Middle frontal gyrus (tissue), 1 donor: Measurements from ENCODE around the gene ATP2B2.

Source experiments
- DNase-seq: peaks from one replicate; pipeline ENCODE4 v3.0.0-alpha.2; 2015; ENCODE audit warnings: low spot score; ENCODE audit errors: extremely low spot score

ATP2B2 gene

DNA sequence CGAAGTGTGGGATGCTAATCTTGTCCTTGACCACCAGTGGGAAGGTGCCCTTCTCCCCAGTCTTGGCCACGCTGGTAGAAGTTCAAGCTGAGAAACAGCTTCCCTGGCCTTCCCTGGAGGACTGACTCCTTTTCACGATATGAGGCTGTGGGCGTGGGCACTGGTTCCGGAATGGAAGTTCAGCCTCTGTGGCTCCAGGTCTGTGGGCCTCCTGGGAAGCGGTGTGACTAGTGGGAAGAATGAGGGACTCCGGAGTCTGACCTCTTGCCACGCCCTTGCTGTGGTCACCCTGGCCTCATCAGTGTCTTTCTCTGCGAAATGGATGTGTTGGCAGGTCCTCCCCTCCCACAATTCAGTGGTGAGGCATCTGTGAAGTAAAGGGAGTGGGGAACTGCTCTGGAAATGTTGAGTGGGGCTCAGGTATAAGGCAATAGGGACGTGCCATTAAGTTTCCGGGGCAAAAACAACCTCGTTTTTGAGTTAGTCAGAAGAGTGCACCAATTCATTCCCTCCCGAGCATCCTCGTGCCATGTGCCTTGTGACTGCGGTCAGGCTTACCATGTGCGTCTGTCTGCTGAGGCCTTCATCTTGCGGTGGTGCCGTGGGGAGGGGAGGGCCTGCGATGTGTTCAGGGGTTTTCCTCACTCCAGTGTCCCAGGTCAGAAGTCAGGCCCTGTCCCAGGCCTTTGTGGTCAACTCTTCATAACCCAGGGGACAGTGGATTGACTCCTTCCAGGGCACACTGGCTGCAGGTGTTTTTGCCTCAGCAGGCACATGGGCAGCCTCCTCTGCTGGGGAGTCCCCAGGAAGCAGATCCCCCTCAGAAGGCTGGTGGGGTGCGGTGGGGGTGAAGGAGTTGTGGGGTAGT lies 172.7 kb downstream of the ATP2B2 start:
- no peak for DNase-seq

DNA sequence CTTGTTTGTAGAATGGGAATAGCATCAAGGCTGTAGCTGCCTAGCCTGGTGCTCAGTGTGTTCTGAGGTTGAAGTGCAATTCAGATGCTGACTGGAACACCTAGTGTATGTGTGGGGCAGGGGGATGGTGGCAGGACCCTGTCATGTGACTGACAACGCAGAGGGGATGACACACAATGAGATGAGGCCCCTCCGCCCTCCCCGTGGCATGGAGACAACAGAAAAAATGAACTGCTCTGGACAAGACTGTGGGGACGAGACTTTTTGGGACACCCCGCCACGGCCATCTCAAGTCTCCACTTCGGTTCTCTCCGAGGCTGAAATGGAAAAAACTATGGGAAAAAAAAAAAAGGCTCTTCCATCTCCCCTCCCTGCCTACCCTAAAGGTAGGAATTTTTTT lies 174.1 kb downstream of the ATP2B2 start:
- DNase-seq, result no peak

DNA sequence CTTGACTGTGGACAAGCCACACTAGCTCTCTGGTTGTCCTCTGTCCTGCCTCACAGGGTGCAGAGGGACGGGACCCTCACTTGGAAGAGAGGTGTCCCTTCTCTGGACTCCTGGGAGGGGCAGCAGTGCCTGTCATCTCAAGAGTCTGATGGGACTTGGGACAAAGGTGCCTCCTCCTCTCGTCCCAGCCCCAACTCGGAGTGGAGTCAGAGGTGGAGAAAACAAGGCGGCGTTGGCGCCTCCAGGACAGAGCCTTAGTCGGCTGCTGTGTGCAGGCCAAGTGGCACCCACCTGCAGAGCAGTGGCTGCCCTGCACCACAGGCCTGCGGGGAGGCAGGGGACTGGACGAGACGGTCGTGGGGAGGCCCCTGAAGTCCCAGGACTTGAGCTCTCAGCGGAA lies 175.1 kb downstream of the ATP2B2 start:
- no peak for DNase-seq

DNA sequence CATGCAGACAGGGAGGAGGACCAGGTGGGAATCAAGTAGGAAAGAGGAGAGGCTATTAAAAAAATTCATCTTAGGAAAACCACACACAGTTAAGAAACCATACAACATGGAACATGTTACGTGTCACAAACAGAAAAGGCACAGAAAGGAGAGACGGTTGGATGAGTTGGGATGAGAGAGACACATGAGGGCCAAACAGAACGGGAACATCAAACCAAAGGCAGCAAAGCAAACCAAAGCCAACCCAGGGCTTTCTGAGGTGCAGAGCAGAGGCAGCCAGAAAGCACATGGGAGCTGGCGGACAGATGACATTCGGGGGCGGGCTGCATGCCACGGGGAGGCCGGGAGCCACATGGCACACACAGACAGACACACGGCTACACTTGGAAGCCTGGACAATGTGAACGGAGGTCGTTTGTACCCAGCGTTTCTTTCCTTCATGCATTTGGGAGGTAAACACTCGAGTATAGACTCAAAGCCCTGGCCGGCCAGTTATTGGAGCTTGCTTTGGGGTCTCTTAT lies 175.8 kb downstream of the ATP2B2 start:
- no peak for DNase-seq

DNA sequence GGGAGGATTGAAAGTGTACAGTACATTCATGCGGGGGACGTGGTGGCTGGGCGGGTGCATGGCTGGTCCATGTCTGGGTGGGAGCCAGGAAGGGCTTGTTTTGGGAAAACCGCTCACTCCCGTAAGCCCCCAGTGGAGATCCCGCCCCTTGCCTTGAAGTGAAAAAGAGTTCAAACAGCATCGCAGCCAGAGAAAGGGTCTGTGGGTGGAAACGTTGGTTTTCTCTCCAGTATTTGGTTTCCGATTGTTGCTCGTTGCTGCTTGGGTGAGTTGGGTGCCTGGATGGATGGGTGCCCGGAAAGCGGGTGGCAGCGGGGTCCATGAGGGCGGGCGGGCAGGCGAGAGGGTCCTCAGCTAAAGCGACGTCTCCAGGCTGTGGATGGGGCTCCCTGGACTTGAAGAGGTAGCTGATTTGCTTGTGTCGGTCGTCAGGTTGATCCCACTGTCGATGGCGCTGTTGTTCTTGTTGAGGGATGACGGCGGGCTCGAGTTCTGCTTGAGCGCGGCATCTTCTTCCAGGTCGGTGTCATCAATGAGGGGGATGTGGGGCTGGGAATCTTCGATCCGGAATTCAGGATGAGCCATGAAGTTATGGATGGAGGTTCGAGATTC lies 176.8 kb downstream of the ATP2B2 start:
- no peak for DNase-seq

DNA sequence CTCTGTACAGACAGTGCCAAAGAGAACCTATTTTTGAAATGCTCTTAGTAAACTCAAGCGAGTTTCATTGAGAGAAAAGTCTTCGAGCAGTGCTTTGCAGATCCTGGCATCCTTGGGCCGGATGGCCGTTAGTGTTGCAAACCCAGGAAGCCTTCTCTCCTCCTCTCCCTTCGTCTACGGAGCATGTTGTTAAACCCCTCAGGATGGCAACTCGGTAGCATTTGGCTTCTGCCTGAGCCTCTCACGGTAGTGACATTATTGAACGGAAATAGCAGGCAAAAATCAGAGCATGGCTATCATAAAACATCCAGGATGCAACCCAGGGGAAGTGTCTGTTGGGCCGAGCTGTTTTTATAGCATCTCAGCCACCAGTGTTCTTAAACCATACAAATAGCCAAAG lies 177.8 kb downstream of the ATP2B2 start:
- no peak for DNase-seq

DNA sequence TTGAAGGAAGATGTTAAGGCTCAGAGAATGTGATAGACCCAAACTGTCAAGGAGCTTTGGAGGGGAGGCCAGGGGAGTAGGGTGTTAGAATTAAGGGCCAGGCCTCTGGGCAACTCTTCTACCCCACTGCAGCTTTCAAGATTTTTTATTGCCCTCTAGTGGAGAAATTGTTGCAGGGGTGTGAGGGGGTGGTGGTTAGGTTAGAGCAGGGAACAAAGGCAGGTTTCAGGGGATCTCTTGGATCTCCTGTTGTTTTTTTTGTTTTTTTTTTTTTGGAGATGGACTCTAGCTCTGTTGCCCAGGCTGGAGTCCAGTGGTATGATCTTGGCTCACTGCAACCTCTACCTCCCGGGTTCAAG lies 183.1 kb downstream of the ATP2B2 start:
- DNase-seq, result no peak

DNA sequence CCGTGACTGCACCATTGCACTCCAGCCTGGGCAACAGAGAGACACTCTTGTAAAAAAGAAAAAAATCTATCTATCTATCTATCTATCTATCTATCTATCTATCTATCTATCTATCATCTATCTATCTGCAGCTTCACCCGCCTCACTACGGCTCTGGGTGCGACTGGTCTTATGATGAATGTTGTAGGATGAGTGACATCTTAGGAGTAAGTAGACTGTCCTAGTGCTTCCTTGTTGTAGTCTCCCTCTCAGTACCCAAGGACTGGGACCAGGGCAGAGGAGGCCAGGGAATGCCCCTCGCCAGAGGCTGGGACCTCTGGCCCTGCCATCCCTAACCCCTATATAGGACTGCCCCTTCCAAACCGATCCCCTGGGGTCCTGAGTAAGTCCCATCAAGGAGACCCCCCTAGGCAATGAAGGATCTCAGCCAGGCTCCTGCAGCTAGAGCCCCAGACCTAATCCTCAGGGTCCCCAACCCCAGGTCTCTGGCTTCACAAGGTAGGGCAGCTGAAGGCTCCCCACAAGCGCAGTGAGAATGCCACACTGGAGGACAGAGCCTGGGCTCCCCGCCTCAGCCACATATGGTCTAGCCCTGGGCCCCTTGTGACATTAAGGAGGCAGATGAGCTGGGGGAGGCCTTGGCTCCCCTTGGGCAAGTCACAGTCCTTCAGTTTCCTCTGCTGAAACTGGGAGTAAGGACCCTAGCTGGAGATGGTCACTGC lies 183.6 kb downstream of the ATP2B2 start:
- DNase-seq, result no peak

DNA sequence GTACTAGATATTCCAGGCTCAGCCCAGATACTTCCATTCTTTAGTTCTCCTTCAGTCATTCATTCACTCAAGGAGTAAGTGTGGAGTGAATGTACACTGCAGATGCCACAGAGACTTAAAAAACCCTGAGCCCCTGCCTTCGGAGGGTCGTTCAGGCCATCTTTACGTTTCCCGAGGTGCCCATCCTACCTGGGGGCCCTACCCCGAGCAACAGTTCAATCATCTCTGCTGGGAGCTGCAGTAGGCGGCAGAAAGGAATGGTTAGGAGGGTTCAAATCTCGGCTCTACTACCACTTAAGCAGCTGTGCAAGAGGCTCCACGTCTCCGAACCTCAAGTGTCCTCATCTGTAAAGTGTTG lies 185.1 kb downstream of the ATP2B2 start:
- no peak for DNase-seq

DNA sequence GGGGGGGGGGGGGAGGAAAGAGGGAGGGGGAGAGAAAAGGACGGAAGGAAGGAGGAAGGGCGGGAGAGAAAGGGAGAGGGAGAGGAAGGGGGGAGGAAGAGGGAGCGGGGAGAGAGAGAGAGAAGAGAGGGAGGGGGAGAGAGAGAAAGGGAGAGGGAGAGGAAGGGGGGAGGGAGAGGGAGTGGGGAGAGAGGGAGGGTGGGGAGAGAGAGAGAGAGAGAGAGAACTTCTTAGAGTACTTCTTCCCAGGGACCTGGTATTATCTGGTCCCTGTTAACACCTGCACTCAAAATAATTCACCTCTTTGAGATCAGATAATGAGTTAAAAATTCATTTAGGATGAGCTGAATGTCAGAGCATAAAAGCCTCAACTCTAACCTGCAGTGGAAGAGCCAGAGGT lies 185.6 kb downstream of the ATP2B2 start:
- DNase-seq, result no peak

DNA sequence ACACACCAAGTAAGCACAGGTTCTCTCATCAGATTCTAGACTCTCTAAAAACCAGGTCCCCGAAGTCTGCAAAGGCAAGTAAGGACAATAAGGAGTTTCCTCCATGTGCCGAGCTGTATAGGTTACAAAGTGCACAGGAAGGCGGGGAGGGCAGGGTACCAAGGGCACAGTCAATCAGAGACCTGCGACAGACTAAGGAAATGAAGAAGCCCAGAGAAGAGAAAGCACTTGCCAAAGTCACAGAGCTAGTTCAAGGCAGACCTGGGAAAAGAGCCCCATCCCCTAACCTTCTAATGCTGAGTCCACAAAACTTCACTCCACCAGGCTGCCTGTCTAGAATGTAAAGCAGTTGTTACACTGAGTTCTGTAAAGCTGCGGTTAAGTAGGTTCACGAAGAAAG lies 186.1 kb downstream of the ATP2B2 start:
- no peak for DNase-seq

DNA sequence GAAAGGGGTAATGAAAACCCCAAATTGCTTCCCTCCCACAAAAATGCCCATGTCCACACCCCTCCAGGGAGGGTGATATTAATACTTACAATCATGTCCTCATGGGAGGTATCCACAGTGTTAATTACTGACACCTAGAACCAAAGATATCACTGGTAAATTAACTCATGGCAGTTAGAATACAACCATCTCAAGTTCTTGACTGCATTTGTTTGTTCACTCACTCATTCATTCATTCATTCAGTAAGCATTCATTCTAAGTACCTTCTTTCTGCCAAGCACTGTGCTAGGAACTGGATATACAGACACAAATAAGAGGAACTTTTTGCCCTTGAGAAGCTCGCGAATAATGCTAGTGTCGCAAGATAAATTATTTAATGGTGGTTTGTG lies 187.4 kb downstream of the ATP2B2 start:
- DNase-seq, result no peak

DNA sequence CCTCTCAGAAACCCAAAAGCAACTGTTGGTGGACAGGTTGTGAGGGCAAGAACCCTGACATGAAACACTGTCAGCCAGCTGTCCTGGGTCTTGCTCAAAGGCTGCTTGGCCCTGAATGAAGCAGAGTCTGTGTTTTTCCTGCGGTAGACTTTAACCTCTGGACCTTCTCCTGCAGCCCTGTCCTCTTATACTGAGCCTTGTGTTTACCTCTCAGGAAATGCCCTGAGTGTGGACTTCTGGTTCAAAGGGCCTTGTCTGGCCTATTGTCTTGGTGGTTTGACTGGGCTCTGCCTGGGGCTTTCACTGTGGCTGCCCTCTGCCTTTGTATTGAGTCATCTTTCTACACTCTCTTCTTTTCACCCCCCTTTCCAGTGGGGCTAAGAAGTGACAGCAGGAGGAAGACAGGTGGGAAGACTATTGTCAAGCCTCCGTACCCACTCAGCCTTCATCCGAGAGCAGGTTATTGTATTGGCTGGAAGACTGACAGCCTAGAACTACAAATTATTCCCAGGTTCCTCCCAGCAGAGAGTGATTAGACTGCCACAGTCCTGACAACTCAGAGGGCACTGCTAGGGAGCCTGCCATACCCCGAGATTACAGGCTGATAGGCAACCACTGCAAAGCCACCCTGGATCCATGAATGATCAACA lies 187.9 kb downstream of the ATP2B2 start:
- no peak for DNase-seq

DNA sequence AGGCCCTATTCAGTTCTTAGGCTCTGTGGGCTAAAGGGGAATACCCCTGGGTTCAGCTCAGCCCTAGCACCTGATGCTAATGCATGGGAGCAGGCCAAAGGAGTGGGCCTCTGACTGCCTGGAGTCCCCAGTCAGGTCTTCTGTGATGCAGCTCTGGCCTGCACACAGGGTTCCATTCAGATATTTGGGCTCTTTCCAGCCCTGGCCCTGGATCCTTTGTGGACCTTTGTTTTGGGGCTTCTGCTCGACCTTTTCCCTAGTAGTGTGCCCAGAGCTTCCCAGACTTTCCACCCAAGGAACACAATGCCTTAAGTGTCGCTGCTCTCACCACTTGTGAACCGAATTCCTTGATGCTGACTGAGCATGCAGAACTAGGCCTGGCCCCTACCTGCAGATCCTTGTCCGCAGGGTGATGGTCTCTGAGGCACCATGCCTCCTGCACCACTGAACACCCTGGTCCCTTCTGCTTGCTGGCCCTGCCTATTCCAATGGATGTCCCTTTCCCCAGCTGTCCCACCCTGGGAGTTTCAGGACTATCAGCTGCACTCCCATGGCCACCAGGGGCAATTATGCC lies 189.5 kb downstream of the ATP2B2 start:
- DNase-seq, result no peak

DNA sequence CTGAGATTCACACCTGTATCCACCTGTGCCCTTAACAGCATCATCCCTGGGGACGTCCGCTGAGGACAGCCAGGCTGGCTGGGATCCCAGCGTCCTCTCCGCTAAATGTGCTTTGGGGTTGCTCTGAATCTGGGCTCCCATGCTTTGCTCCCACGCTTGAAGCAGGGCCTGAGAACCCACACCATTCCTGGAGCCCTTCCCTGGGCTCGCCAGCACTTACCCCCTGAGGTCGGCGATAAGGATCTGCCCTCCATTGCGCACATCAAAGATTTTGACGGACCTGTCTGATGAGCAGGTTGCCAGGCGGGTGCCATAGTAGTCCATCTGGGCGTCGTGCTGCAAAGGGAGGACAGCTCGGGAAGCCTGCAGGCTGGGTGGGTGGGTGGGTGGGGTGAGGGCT lies 190.3 kb downstream of the ATP2B2 start:
- DNase-seq, result no peak

DNA sequence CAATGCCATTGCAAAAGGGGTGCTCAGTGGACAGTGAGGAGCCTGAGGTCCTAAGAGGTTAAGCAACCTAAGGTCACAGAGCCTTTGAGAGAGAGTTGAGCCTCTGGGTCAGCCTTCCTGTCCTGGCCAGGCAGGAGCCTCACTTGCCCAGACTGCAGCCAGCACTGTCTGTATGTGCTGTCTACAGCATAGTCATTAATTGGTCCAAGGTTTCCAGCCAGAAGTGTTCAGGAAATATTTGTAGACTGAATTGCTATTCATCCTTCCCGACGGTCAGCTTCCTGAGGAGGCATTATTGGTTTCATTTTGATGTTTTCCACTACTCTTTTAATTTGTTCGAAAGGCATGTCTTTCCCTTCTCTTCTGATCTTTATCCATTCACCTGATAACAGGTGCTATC lies 192.5 kb downstream of the ATP2B2 start:
- DNase-seq, result no peak

DNA sequence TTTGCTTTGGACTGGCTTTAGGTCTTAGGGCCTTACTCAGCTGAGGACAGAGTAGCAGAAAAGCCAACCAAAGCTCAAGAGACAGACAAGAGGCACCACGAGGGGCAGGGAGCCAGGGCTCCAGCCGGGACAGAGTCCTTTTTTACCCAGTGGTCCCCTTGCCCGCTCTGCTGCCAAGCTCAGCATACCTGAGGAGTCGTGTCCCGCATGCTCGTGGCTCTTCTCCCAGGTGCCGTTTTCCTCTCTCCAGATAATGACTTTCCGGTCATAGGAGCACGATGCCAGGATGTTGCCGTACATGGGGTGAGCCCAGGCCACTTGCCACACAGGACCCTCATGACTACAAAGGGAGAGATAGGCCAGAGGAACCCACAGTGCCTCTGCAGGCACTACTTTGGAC lies 193.0 kb downstream of the ATP2B2 start:
- DNase-seq, result no peak

DNA sequence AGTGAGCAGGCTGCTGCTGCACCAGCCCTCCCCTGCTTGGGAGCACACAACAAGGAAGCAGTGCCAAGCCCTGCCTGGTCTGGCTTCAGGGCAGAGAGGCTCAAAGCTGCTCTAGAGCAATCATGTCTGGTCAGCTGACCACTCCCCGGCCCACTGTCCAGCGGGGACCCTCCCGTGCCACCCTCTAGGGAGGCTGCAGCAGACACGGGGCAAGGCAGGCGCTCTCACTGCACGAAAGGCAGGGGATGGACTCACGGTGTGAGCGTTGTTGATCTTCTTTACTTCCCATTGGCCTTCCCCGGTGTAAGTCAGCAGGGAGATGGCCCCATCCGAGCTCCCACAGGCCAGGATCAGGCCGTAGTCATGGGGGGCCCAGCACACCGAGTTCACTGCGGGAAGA lies 193.7 kb downstream of the ATP2B2 start:
- DNase-seq, result no peak

DNA sequence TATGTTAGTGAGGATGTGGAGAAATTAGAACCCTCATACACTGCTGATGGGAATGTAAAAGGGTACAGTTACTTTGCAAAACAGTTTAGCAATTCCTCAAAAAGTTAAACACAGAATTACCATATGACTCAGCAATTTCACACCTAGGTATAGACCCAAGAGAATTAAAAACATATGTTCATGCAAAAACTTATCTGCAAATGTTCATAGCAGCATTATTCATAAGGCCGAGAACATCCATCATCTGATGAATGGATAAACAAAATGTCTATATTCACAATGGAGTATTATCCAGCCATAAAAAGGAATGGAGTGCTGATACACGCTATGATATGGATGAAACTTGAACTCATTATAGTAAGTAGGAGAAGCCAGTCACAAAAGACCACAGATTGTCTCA lies 194.8 kb downstream of the ATP2B2 start:
- DNase-seq, result no peak

DNA sequence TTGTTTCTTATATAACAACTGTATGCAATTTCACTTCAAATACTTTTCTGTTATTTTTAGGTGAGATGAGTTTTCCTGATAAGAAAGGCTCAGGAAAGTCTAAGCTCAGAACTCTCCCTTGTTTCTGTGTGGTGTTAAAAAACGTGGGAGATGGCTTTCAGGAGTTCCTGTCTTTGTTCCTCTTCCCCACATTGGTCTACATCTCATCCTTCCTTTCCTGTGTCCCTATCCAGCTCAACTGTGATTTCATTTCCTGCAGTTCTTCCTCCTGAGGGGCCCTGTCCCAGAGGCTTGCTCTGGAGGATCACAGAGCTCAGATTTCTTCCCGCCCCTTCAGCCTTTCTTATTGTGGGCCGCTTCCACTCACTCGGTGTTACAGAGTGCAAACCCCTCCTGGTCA lies 195.7 kb downstream of the ATP2B2 start:
- no peak for DNase-seq

DNA sequence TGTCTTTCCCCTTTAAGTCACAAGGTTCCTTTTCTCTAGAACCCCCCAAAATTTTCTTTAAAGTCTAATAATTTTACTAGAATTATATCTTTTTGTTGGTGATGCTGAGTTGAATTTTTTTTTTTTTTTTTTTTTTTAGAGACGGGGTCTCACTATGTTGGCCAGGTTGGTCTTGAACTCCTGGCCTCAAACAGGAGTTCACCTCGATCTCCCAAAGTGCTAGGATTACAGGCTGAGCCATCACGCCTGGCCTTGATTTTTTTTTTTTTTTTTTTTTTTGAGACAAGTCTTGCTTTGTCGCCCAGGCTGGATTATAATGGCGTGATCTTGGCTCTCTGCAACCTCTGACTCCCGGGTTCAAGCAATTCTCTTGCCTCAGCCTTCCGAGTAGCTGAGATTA lies 196.7 kb downstream of the ATP2B2 start:
- DNase-seq, result no peak

DNA sequence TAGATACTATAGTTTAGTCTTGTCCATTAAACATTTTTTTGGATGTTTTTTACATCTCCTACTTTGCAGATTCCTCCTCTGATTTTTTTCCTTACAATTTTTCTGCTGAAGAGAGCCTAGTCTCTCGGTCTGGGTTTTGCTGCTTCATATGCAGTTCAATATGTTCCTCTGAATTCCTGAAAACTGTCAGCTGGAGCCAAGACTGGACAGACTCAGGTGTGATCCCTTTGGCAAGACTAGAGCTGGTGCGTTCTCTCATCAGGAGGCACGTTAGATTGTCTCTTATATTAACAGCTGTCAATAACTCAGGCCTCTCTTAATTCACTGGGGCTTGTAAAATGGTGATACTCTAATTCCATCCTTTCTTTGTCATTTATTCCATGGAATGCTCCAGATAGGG lies 199.2 kb downstream of the ATP2B2 start:
- no peak for DNase-seq
